SIG-M5 treated with dmso at 0.1 percent for 504 hours (cell line): Measurements from ENCODE around the gene KLHL26.
"Not testable (repeated sequence)": the region's sequence is repeated elsewhere in the genome, so short reads cannot be mapped to it uniquely, and the experiment has no call there.

Experiments used
- DNase-seq: peaks from one replicate; lab custom pipeline; 2025; ENCODE audit not compliant: unreplicated experiment; lab: John Stamatoyannopoulos, UW

KLHL26 gene

GRCh38 chr19:18636969-18637629, at the start of gene KLHL26:
KLHL26 (plus strand) TSS chr19:18637028; CDS start chr19:18637055, 27 bp downstream.
- DNase-seq, result no peak

- DNase-seq, result no peak
These were observed 49.3 kb upstream of the KLHL26 start for GRCh38 chr19:18587561-18587960.

GRCh38 chr19:18587962-18588610, 48.7 kb upstream of the KLHL26 start:
- peak; percentile 40 for DNase-seq

GRCh38 chr19:18588611-18589379, 48.0 kb upstream of the KLHL26 start, which contains the start of gene REX1BD:
REX1BD (plus strand) TSS chr19:18588798; CDS start chr19:18588802, 4 bp downstream.
- DNase-seq, result peak; percentile 85

GRCh38 chr19:18589380-18590272, 47.2 kb upstream of the KLHL26 start:
- DNase-seq, result peak; percentile 69

GRCh38 chr19:18590273-18591272, 46.3 kb upstream of the KLHL26 start:
- DNase-seq, result peak; percentile 74

GRCh38 chr19:18591735-18592385, 45.0 kb upstream of the KLHL26 start:
- DNase-seq, result no peak

- not testable (repeated sequence) for DNase-seq
These were observed 44.1 kb upstream of the KLHL26 start for GRCh38 chr19:18592732-18593131.

- DNase-seq, result no peak
These were observed 43.3 kb upstream of the KLHL26 start for GRCh38 chr19:18593367-18594095.

- DNase-seq, result peak; percentile 56
These were observed 42.6 kb upstream of the KLHL26 start for GRCh38 chr19:18594096-18594823.

- no peak for DNase-seq
These were observed 41.9 kb upstream of the KLHL26 start for GRCh38 chr19:18594824-18595373.

GRCh38 chr19:18595475-18595874, 41.4 kb upstream of the KLHL26 start:
- no peak for DNase-seq

GRCh38 chr19:18596752-18597157, 40.1 kb upstream of the KLHL26 start:
- no peak for DNase-seq

GRCh38 chr19:18597809-18598660, 38.8 kb upstream of the KLHL26 start:
- no peak for DNase-seq

- no peak for DNase-seq
These were observed 37.3 kb upstream of the KLHL26 start for GRCh38 chr19:18599485-18599884.

GRCh38 chr19:18600692-18601397, 36.0 kb upstream of the KLHL26 start:
- DNase-seq, result not testable (repeated sequence)
